COLO829 (cell line): ENCODE data around the gene AGR2.
A peak's percentile ranks its signal among the peaks of the same experiment; 100 is the strongest.

ENCODE experiments used
- DNase-seq: peaks from one replicate; pipeline ENCODE4 v3.0.0; 2012; ENCODE audit warnings: low spot score

The AGR2 gene

DNA sequence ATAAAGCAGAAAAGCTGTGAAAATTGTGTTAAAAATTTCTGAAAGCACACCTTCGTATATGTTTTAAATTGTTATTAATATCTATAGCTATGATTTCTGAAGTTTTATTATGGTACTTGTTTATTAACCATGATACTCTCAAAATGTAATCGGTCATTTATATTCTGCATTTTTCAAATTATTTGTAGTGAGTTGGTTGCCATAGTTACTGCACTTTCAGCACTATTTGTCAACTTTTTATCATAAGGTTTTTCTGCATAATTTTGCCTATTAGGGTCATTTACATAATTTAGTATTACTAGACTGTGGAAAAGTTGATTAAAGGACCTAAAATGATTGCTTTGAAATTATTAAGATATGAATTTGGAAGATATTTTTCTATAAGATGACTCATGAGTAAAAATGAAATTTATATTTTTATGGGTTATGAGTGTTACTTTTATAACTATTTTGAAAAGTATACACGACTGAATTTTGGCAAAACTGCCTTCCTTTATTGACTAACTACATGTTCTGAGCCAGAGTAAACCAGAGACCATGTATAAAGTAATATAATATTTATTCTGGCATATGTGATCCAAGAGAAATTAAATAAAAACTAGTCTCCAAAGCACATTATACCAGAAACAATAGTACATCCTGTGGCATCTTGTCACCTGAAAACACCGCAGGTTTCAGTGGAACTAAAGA lies 7.9 kb upstream of the AGR2 start:
- no peak for DNase-seq

DNA sequence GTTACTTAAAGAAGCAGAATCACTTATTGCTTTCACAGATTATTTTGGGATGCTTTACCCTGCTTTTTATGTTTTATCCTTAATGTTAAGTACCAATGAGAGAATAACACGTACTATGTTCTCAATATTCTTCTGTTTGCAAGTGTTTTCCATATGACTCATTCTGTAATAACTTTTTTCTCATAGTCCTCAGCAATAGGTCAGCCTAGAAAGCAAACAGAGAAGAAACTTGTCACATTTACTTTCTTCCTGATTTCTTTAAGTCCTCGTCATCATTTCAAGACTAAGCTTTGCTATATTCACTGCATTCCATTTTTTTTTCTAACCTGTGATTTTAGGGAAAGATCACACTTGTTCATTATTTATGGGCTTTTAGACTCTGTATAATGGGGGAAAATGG lies 6.8 kb upstream of the AGR2 start:
- peak; percentile 40 for DNase-seq

DNA sequence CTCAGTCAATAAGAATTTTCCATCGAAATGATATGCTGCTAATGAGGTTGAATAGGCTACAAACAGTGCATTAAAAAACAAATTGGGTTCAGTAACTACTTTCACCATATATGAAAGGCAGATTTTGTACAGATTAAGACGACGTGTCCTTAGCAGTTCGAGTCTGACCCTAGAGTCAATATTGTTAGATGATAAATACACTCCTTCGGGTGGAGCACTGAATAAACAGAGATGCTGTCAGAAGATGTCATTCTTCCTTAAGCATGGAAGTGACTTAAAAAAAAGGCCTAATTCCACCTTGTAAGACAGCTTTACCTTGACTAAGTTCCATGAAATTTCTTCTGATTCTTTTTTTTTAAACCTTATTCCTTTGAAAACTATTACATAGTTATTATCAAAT lies 5.8 kb upstream of the AGR2 start:
- DNase-seq = no peak

DNA sequence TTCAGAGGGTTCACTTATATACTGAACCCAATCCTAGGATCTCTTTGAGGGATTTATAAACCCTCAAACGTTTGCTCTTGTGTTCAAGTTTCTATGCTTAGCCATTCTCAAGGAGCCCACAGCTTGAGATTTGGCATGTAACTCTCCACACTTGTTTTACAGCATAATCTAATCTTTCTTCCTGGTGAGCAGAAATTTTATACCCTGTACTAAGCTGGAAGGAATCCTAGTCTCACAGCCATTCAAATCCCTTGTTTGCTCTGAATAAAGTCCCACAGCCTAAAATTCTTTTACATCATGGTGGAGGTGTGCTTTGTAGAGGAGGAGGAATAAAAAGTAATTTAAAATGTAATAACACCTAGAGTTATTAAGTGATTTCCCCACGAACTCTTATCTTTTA lies 5.3 kb upstream of the AGR2 start:
- no peak for DNase-seq

DNA sequence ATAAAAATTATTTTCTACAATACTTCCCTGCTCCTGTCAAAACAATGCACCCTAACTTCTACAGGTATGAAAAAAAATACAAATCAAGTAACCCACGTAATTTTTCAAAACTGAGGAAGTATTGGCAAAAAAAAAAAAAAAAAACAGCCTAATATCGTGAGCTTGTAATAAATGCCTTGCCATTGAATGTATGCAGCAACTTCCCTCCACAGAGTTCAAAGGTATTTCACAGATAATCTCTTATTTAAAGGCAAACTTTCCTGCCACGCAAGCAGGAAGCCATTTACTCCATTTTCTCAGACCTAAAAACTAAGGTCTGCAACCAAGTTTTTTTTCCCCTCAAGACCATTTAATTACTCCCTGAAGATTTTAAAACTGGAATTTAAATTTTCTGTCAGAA lies 642 bp upstream of the AGR2 start:
- no peak for DNase-seq

DNA sequence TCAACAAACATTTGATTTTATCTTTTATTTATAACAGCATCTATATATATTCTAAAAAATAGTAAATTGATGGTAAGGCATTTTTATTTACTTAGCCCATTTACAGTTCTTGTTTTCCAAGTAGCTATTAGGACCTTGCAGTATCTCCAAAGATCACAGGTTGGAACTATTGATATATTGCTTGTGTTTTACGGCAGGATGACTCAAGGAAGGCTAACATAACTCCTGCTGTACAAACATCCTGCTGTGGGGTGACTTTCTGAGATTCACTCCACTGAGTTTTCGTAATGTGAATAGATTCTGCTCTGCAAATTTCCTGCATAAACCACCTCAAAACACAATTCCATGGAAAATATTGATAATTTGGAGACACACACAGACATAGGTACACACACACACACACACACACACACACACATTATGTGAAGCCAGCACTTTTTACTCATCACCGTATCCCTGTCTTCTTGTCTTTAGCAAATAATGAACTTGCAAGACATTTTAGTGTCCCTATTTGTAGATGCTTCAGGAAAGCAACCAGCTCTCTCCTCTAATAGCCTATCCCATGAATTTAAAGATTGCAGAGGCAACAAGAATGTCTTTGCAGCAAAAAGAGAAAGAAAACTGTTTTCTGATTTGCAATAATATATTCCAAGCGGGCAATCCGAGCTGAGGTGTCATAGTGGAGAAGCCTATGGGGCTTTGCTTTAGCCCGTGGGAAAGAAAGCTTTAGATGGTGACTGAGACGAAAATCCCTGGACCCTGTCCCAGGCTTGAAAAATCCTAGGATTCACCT lies 722 bp downstream of the AGR2 start:
- no peak for DNase-seq

DNA sequence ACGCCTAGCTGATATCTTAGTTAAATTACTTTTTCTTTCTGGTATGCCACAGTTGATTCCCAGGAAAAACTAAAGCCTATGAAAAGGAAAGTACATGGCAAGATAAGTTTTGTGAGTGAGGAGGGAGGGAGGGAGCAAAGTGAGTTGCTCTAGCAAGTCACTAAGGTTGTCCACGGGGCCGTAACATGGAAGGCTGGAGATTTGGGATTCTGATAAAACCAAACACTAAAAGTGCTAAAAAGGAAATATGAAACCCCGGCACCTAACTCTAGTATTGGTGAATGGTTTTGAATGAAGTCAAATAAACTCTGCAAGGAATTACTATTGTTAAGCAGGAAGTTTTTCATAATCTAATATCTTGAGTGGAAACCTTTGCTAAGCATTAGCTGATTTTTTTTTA lies 1.7 kb downstream of the AGR2 start:
- DNase-seq = no peak

DNA sequence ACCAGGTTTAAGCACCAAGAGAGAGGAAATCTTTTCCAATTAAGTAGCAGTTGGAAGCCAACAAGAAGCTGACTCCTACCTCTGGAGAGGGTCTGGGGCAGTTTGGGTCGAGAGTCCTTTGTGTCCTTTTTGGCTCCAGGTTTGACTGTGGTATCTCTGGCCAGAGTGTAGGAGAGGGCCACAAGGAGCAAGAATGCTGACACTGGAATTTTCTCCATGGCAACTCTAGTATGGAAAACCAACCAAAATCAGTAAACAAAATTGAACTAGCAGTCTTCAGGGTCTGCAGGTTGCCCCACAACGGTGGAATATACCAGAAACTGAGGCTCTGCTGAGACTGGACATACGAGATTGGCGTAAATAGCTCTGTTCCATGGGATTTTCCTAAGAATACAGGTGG lies 3.2 kb downstream of the AGR2 start:
- DNase-seq = no peak

DNA sequence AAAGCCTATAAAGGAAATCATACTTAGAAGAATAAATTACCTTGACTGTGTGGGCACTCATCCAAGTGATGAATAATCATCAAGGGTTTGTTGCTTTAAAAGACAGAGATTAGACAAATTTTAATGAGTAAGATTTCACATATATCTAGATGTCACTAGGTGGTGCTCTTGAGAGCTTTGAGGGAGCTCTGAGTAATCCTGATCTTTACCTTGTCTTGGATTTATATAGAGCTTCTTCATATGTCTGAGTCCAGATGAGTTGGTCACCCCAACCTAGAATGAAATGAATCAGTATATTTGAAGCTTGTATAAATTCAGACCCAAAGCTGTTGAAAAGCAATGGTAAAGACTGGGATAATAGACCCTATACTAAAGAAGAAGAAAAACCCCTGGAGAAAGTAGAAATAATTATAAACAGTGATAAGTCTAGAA lies 3.7 kb downstream of the AGR2 start:
- DNase-seq = peak; percentile 98

DNA sequence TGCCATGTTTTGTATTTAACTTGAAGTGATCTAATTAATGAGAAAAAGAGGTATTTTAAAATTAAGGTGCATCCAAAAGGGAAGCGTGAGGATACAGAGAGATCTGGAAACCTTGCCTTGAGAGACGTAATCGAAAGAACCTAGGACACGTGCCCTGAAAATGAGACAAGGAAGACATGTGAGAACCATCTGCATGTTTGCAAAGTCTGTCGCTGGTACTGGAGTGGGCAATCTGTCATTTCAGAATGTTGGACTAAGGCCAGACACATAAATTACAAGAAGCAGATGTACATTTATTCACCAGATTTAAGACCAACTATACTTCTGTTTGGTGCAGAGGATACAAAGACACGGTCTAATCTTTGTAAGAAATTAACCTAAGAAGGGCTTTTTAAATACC lies 9.2 kb downstream of the AGR2 start:
- DNase-seq = no peak

DNA sequence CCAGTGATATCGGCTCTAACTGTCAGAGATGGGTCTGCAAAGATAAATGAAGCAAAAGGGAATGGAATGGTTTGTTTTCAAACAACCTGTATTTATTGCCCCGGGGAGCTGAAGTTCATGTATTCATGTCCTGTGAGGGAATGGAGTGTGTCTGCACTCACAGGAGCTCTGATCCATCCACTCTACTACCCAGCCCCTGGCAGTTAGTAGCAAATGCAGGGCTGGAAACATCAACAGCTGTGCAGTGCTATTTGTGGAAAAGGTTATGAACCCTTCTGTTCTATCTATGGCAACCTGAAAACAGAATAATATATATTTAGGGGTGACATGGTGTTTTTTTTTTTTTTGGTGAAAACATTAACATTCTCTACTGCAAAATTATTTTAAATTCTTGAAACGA lies 9.8 kb downstream of the AGR2 start:
- no peak for DNase-seq

DNA sequence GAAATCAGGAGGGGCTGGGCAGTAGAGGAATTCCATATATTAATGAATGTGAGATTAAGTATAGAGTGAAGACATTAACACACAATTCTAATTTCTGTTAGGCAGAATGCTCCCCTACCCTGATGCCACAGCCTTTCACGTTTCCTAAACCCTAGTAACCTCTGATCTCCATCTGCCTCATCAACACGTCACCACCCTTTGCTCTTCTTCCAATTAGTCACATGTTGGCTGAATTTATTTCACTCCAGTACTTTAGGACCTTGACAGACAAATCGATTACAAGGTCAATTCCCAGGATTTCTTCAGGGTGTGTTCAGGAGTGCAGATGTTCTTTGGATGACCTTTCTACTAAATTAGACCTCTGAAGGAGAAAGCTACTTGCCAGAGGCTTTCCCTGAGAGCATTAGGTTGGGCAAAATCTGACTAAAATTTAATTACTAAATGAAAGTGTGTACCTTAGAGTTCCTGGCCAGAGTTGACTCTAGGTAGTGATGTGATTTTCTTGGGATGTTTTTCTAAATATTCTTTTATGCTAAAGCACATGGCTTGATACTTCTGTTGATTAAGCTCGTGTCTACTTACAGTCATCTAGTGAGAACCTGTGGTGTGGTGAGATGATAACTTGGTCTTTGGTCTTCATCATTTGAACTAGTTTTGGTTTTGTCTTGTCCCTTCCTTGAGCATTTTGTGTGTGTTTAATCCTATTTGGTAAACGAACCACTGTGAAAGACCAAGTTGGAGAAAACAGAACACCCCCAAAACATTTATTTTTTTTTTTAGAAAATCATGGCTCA lies 12.7 kb downstream of the AGR2 start:
- DNase-seq = no peak

DNA sequence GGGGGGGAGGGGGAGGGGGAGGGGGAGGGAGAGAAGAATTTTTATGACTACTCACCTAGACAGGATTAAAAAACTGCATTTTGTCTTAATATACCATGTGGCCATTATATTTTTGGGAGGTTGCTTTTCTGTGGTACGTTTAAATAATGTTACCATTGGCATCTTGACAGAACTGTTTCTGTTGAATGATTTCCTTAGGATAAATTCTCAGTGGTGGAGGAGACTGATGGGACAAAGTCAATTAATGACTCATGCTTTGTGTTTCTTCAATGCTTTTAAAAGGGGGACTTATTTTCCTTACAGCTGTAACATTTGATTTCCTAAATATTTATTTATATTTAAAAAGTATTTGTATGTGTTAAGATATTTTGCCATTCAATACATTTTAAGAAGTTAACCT lies 13.7 kb downstream of the AGR2 start:
- no peak for DNase-seq

DNA sequence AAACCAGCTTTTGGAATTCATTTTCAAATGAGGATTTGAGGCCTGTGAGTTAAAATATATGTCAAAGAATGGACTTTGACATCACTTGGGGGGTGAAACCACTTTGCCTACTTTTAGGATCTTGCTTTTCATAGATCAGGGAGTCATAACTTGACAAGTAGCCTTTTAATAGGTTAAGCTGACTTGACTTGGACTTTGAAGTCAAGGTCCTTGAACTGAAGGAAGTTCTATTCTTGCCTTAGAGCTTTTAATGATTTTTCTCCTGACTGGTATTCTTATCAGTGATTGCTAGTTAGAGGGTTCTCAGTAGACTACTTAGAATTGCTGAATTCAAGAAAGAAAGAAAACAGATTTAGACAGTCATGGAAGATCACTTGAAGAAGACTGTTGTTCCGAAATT lies 17.7 kb downstream of the AGR2 start:
- DNase-seq = no peak

DNA sequence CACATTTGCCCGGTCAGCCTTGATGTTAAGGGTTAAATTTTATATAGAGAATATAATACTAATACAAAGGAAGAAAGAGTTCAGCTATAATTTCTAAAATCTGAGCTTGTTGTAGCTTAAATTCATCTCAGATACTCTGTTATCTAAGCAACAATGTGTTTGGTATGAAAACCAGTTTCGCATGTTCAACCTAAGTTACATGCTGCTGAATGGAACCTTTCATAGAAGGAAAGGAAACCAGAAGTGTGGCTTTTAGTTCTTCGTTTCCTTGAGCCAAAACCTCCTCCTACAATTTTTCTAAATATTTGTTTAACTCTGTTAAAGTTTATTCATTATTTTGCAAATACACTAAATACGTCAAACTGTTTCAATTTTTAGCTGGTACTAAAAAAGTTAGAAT lies 18.5 kb downstream of the AGR2 start:
- peak; percentile 63 for DNase-seq

DNA sequence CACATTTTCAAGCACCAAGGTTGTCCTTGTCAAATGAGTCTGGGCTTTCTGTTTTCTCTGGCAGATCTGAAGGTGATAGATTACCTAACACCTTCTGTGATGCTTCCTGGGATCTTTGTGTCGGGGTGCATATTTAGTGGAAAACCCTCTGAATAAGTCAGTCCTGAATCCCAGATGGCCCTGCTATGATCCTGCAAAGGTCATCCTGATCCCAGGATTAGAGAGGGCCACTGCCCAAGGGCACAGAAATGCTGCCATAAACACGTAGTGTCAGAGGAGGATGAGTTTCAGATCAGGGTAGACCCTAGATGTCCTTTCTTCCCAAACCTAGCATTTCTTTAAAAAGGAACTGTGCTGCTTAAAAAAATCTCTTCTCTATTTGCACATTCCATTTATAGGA lies 19.0 kb downstream of the AGR2 start:
- no peak for DNase-seq

DNA sequence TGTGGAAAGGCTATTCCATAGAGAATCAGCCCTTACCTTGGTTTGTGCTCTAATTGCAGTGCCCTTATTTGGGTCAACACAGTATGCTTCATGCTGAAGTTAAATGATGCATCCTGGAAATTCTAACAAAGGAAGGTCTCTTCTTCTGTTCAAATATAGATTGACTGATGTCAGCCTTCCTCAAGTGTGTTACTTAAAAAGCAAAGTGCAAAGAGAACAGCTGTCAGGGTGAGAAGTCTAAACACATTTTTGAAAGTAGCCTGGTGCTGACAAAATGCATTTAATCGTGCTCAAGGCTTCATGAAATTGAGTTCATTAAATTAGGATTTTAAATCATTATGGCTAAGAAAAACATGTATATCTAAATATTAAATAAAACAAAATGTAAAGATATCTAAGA lies 19.5 kb downstream of the AGR2 start:
- no peak for DNase-seq

DNA sequence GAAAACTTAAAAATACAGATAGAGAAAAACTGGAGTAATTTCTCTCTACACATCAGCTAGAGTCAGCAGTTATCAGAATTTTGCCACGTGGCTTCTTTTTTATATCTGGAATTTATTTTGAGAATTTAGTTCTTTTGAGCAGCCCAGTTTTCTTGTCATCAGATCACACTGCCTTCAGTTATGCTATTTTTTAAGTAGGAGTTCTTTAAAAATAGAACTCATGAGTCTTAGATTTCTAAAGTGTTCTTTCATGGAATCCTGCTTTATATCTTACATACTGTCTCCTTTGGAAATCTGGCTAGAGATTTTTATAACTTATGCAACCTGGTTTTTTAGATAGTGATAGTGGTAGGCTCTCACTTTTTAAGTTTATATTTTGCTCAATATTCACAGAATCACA lies 24.2 kb downstream of the AGR2 start:
- no peak for DNase-seq

DNA sequence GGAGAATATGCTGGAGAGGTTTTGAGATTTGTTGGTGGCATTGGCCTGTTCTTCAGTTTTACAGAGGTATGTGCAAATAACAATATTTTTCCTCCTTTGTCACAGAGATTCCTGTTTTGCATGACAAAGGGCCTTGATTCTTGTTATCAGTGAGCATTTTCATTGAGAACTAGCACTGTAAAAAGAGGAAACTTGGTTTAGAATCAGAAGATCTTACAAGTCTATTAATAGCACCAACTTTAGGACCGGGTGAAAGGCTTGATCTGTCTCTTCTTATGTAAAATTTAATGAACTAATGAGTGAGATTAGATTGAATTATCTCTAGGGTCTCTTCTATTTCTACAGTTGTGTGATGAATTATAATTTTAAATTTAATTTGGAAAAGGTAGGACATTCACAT lies 25.7 kb downstream of the AGR2 start:
- no peak for DNase-seq

DNA sequence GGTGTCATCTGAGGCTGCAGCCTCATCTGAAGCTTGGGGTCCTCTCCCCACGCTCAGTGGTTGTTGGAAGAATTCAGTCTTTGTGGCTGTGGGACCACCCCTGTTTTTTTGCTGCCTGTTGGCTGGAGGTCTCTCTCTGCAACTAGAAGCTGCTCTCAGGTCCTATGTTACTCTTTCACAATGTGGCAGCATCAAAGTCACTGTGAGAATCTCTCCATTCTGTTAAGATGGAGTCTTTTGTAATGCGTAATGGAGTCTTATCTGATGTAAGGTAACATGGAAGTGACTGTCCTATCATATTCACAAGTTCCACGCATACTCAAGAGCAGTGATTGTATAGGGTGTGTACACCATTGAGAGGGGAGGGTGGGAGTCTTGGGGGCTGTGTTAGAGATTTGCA lies 26.3 kb downstream of the AGR2 start:
- DNase-seq = no peak

DNA sequence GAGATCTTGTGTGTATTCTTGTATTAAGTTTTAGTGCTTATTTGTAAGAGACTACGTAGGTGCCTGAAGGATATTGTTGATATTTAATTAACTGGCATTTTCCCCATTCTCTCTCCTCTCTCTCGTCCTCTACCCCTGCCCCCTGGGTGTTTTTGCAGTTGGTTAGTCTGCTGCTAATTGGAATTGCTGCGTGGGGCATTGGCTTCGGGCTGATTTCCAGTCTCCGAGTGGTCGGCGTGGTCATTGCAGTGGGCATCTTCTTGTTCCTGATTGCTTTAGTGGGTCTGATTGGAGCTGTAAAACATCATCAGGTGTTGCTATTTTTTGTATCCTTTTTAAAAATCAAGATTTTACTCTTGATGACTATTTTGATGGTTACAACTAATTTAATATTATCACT lies 28.7 kb downstream of the AGR2 start:
- DNase-seq = no peak

DNA sequence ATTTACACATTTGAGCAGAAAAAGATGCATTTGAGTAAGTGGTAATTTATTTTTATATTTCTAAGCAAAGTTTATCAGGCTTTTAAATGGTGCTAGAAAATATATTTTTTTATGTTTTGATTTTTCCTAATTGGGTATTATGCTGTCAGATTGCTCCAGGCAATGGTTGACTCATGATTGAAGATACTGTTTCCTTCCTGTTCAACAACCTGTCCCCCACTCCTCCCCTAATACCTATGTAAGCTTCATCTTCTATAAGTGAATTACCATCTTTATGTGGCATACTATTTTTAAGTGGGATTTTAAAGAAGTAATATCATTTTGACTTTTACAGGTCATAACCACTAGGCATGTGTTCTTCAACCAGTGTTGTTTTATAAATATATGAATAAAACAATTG lies 29.8 kb downstream of the AGR2 start:
- no peak for DNase-seq

DNA sequence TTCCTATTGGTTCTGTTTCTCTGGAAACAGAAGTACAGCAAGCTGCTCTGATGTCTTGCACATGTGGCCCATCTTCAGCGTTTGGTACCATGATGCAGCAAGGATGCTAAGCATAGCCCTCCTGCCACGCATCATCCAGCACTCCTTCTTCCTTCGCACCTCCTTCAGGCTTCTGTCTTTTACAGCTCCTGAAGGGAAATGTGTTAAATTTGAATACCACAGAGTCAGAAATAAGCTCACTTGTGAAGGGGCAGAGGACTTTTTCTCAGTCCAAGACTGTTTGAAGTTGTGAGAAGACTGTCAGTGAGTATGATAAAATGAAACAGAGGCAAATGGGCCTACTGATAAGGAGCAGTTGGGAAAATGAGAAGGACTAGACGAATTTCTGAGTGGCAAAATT lies 30.5 kb downstream of the AGR2 start:
- no peak for DNase-seq
